ENCODE measurements around the gene WDR20.
"Not testable (repeated sequence)": the region's sequence is repeated elsewhere in the genome, so short reads cannot be mapped to it uniquely, and the experiment has no call there.

The WDR20 gene

GRCh38 chr14:102241147-102241546 lies 101.5 kb downstream of the WDR20 start:
- Histone ChIP-seq H3K36me3 (ENCODE audit: control insufficient read depth, low read length) (no peaks in the 10 kb centered on the region), H3K4me3 (ENCODE audit: low read length) (no peak overlapping the region), H3K4me2 (ENCODE audit: low read length) (no peak overlapping the region), H3K27me3 (ENCODE audit: control insufficient read depth, low read length) (peaks cover 26% of the 10 kb centered on the region), H3K9me2 (replicated peaks; ENCODE audit: control insufficient read depth, low read length) (no peaks in the 10 kb centered on the region), H3K79me2 (ENCODE audit: control insufficient read depth, low read length) (no peaks in the 10 kb centered on the region), H4K20me1 (ENCODE audit: control insufficient read depth, insufficient read depth, low read depth, low read length) (no peaks in the 10 kb centered on the region), H3K4me1 (ENCODE audit: control insufficient read depth, low read length) (no peaks in the 10 kb centered on the region), H3F3A (ENCODE audit: control insufficient read depth, insufficient read depth) (no peaks in the 10 kb centered on the region), H3K9me3 (ENCODE audit: control insufficient read depth, insufficient read depth, low read length) (no peaks in the 10 kb centered on the region), H3K27ac (ENCODE audit: low read depth, low read length) (no peak overlapping the region)
- TF ChIP-seq, protein P1, sequence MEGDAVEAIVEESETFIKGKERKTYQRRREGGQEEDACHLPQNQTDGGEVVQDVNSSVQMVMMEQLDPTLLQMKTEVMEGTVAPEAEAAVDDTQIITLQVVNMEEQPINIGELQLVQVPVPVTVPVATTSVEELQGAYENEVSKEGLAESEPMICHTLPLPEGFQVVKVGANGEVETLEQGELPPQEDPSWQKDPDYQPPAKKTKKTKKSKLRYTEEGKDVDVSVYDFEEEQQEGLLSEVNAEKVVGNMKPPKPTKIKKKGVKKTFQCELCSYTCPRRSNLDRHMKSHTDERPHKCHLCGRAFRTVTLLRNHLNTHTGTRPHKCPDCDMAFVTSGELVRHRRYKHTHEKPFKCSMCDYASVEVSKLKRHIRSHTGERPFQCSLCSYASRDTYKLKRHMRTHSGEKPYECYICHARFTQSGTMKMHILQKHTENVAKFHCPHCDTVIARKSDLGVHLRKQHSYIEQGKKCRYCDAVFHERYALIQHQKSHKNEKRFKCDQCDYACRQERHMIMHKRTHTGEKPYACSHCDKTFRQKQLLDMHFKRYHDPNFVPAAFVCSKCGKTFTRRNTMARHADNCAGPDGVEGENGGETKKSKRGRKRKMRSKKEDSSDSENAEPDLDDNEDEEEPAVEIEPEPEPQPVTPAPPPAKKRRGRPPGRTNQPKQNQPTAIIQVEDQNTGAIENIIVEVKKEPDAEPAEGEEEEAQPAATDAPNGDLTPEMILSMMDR (IDR thresholded peaks at IDR 0.05; ENCODE audit: low read depth, low read length, poor library complexity, severe bottlenecking), result no peak
- TF ChIP-seq EZH2phosphoT487 (IDR thresholded peaks at IDR 0.05; ENCODE audit: borderline replicate concordance, low read length), result no peak

DNA sequence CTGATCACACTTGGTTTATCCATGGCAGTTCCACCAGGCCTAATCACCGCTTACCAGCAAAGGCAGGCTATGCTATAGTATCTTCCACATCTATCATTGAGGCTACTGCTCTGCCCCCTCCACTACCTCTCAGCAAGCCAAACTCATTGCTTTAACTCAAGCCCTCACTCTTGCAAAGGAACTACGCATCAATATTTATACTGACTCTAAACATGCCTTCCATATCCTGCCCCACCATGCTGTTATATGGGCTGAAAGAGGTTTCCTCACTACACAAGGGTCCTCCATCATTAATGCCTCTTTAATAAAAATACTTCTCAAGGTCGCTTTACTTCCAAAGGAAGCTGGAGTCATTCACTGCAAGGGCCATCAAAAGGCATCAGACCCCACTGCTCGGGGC lies 104.1 kb downstream of the WDR20 start:
- H3K4me3 ChIP-seq (ENCODE audit: low read length); H3K36me3 ChIP-seq (ENCODE audit: control insufficient read depth, low read length); H3K9me3 ChIP-seq (ENCODE audit: control insufficient read depth, insufficient read depth, low read length); H3K79me2 ChIP-seq (ENCODE audit: control insufficient read depth, low read length); H3K4me2 ChIP-seq (ENCODE audit: low read length); H3K4me1 ChIP-seq (ENCODE audit: control insufficient read depth, low read length); H4K20me1 ChIP-seq (ENCODE audit: control insufficient read depth, insufficient read depth, low read depth, low read length); H3K27me3 ChIP-seq (ENCODE audit: control insufficient read depth, low read length); H3F3A ChIP-seq (ENCODE audit: control insufficient read depth, insufficient read depth); H3K27ac ChIP-seq (ENCODE audit: low read depth, low read length); H3K9me2 ChIP-seq (replicated peaks; ENCODE audit: control insufficient read depth, low read length): not testable (repeated sequence)

DNA sequence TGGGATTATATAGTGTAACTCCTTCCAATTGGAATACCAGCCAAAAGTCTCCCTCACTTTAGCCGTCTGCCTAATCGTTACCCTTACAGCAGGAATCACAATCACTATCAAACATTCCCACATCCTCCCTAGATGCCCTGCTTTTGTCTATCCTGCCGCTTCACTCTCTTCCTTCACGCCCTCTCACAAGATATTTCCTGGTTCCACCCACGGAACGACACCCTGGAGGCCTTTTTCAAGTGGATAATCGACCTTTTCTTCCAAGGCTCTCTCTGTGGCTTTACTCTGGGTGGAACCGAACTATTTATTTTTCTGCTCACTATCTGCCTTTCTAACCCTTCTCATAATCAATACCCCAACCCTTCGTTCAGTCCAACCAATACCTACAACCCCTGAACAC lies 106.4 kb downstream of the WDR20 start:
- no peaks in the 10 kb centered on the region for H3F3A ChIP-seq (ENCODE audit: control insufficient read depth, insufficient read depth)
- 0 out of 2 replicates have a peak, but pooled peaks cover 5% of the 10 kb centered on the region for H3K27me3 ChIP-seq (ENCODE audit: control insufficient read depth, low read length)
- no peaks in the 10 kb centered on the region for H3K9me2 ChIP-seq (replicated peaks; ENCODE audit: control insufficient read depth, low read length)
- no peaks in the 10 kb centered on the region for H3K4me1 ChIP-seq (ENCODE audit: control insufficient read depth, low read length)
- no peak overlapping the region for H3K27ac ChIP-seq (ENCODE audit: low read depth, low read length)
- TF ChIP-seq, protein P1 (IDR thresholded peaks at IDR 0.05; ENCODE audit: low read depth, low read length, poor library complexity, severe bottlenecking), result no peak
- no peak for TF ChIP-seq EZH2phosphoT487 (IDR thresholded peaks at IDR 0.05; ENCODE audit: borderline replicate concordance, low read length)
- no peaks in the 10 kb centered on the region for H3K9me3 ChIP-seq (ENCODE audit: control insufficient read depth, insufficient read depth, low read length)
- no peak overlapping the region for H3K4me3 ChIP-seq (ENCODE audit: low read length)
- no peaks in the 10 kb centered on the region for H3K36me3 ChIP-seq (ENCODE audit: control insufficient read depth, low read length)
- no peak overlapping the region for H3K4me2 ChIP-seq (ENCODE audit: low read length)
- H3K79me2 ChIP-seq (ENCODE audit: control insufficient read depth, low read length), result no peaks in the 10 kb centered on the region
- H4K20me1 ChIP-seq (ENCODE audit: control insufficient read depth, insufficient read depth, low read depth, low read length), result no peaks in the 10 kb centered on the region

DNA sequence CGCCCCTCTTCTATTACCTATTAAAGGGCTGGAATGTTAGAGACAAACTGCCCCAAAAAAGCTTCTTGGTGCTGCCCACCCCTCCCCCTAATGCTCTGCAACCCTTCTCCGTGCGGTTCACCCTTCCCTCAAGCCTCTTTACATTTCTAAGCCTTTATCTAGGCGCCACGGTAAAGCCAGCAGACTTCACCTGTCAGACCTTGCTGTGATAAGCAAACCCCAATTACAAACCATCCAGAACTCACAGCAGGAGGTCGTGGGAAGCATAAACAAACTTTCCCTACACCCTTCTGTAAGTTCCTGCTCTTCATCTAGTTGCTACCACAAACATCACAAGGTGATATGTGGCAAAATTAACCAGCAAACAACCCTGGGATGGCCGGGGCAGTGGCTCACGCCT lies 108.4 kb downstream of the WDR20 start:
- no peaks in the 10 kb centered on the region for H3K36me3 ChIP-seq (ENCODE audit: control insufficient read depth, low read length)
- H4K20me1 ChIP-seq (ENCODE audit: control insufficient read depth, insufficient read depth, low read depth, low read length), result no peaks in the 10 kb centered on the region
- H3K27me3 ChIP-seq (ENCODE audit: control insufficient read depth, low read length), result 0 out of 2 replicates have a peak, but pooled peaks cover 5% of the 10 kb centered on the region
- TF ChIP-seq, protein P1 (IDR thresholded peaks at IDR 0.05; ENCODE audit: low read depth, low read length, poor library complexity, severe bottlenecking), result no peak
- TF ChIP-seq EZH2phosphoT487 (IDR thresholded peaks at IDR 0.05; ENCODE audit: borderline replicate concordance, low read length), result no peak
- no peaks in the 10 kb centered on the region for H3K4me1 ChIP-seq (ENCODE audit: control insufficient read depth, low read length)
- H3K4me2 ChIP-seq (ENCODE audit: low read length), result no peak overlapping the region
- H3K4me3 ChIP-seq (ENCODE audit: low read length), result no peak overlapping the region
- H3K79me2 ChIP-seq (ENCODE audit: control insufficient read depth, low read length), result no peaks in the 10 kb centered on the region
- no peaks in the 10 kb centered on the region for H3K9me2 ChIP-seq (replicated peaks; ENCODE audit: control insufficient read depth, low read length)
- H3K27ac ChIP-seq (ENCODE audit: low read depth, low read length), result no peak overlapping the region
- no peaks in the 10 kb centered on the region for H3F3A ChIP-seq (ENCODE audit: control insufficient read depth, insufficient read depth)
- no peaks in the 10 kb centered on the region for H3K9me3 ChIP-seq (ENCODE audit: control insufficient read depth, insufficient read depth, low read length)
